ENCODE measurements around the gene NDUFA8. TPM values are rescaled to one million over a fixed set of nuclear protein-coding genes. Genes with fewer than 3 reads are reported as not detected.

NDUFA8 gene
- total RNA-seq, 3 donors from 2014 or later = 30.4 to 37.5 (median 30.5) TPM

DNA sequence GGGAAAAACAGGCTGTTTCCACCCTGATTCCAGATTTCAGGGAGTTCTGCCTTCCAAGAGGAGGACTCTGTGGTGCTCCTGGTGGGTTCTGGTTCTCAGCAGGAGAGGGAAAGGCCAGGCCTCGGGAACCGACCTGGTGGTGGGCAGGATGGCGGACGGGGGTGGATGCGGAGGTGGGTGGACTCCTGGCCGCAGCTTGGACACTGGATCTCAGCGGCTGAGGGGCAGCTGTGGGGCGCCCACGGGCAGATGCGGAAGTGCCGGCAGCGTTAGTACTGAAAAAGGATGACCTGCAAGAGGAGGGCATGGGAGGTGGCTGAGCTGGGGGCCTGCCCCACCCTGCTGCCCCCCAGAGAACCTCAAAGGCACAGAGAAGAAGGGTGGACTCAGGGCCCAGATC is 44.9 kb upstream of the NDUFA8 start:
- Histone ChIP-seq H3K4me1 (no peaks in the 10 kb centered on the region), H3K27ac (no peak overlapping the region), H3K36me3 (no peaks in the 10 kb centered on the region), H3K27me3 (no peaks in the 10 kb centered on the region), H3K4me3 (no peak overlapping the region), H3K9me3 (no peaks in the 10 kb centered on the region)
- TF ChIP-seq POLR2AphosphoS5 (IDR thresholded peaks at IDR 0.05) = no peak
- TF ChIP-seq POLR2A (IDR thresholded peaks at IDR 0.05) = no peak
- no peak for TF ChIP-seq CTCF (IDR thresholded peaks at IDR 0.05)
- intact Hi-C loops (cut with DNase I; ENCODE audit: low total_unique reads) = no loop called here
- no peak for DNase-seq (ENCODE audit: low spot score in 2 of 2)

DNA sequence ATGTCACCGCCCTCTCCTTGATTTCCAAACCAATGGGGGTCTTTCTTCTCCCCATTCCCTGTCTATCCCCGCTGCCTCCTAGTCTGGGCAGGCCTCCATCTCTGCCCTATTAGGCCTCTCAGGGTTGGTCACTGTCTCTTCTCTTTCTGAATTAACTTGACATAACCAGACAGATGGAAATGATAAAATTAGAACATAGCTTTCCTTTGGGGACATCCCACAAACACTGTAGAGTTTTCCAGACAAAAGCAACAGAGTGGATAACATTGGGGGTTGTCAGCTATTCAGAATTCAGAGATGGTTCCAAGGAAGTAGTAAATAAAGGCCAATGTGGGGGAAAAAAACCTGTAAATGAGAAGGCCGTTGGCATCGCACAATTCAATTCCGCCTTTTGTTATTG is 44.5 kb upstream of the NDUFA8 start:
- H3K4me1 ChIP-seq = no peaks in the 10 kb centered on the region

DNA sequence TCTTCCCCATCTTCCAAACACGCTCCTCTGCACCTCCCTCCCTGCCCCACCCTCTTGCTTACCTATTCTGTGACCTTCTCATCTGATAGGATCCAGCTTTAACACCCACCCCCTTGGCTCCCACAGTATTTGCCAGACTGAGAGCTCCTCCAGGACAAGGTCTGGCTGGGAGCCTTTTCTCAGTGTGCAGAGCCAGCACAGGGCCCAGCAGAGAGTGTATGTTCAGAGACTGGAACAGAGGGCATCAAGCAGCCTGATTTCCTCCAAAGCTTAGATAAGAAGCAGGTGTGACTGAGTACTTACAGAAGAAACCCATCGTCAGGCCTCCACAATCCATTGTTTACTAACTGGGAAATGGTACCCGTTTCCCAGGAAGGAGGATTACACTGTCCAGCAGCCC is 42.5 kb upstream of the NDUFA8 start:
- H3K4me1 ChIP-seq = no peaks in the 10 kb centered on the region
- no peak for TF ChIP-seq POLR2AphosphoS5 (IDR thresholded peaks at IDR 0.05)
- no peak for TF ChIP-seq POLR2A (IDR thresholded peaks at IDR 0.05)
- TF ChIP-seq CTCF (IDR thresholded peaks at IDR 0.05) = no peak
- H3K27me3 ChIP-seq = no peaks in the 10 kb centered on the region
- no peaks in the 10 kb centered on the region for H3K36me3 ChIP-seq
- intact Hi-C loops (cut with DNase I; ENCODE audit: low total_unique reads) = no loop called here
- DNase-seq (ENCODE audit: low spot score in 2 of 2) = no peak
- H3K27ac ChIP-seq = no peak overlapping the region
- no peak overlapping the region for H3K4me3 ChIP-seq
- no peaks in the 10 kb centered on the region for H3K9me3 ChIP-seq

More for the DNA sequence above, 44.5 kb upstream of the NDUFA8 start:
- H3K27ac ChIP-seq = no peak overlapping the region
- no peaks in the 10 kb centered on the region for H3K36me3 ChIP-seq
- no peak for DNase-seq (ENCODE audit: low spot score in 2 of 2)
- H3K9me3 ChIP-seq = no peaks in the 10 kb centered on the region
- TF ChIP-seq POLR2AphosphoS5 (IDR thresholded peaks at IDR 0.05) = no peak
- no peak for TF ChIP-seq POLR2A (IDR thresholded peaks at IDR 0.05)
- no peak for TF ChIP-seq CTCF (IDR thresholded peaks at IDR 0.05)
- intact Hi-C loops (cut with DNase I; ENCODE audit: low total_unique reads) = no loop called here
- H3K27me3 ChIP-seq = no peaks in the 10 kb centered on the region
- no peak overlapping the region for H3K4me3 ChIP-seq

DNA sequence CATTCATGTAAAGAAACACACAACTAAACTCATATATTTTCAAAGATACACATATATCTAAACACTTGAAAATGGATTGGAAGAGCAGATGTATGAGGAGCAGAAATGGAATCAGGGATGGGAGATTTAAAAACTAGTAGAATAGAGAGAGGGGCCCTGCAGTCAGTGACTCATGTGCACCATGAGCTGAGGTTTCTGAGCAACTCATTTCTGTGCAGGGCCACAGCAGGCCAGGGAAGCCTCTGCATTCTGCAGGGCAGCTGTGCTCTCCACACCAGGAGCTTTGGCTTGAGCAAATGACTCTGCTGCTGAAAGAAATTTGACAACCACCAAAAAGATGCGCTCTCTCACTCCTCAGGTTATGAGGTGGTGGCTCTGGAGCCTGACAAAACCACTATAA is 42.1 kb upstream of the NDUFA8 start:
- no peaks in the 10 kb centered on the region for H3K36me3 ChIP-seq
- no peaks in the 10 kb centered on the region for H3K27me3 ChIP-seq
- H3K4me1 ChIP-seq = no peaks in the 10 kb centered on the region
- intact Hi-C loops (cut with DNase I; ENCODE audit: low total_unique reads) = no loop called here
- H3K27ac ChIP-seq = no peak overlapping the region
- H3K9me3 ChIP-seq = no peaks in the 10 kb centered on the region
- DNase-seq (ENCODE audit: low spot score in 2 of 2) = no peak
- H3K4me3 ChIP-seq = no peak overlapping the region
- no peak for TF ChIP-seq CTCF (IDR thresholded peaks at IDR 0.05)
- no peak for TF ChIP-seq POLR2AphosphoS5 (IDR thresholded peaks at IDR 0.05)
- no peak for TF ChIP-seq POLR2A (IDR thresholded peaks at IDR 0.05)

DNA sequence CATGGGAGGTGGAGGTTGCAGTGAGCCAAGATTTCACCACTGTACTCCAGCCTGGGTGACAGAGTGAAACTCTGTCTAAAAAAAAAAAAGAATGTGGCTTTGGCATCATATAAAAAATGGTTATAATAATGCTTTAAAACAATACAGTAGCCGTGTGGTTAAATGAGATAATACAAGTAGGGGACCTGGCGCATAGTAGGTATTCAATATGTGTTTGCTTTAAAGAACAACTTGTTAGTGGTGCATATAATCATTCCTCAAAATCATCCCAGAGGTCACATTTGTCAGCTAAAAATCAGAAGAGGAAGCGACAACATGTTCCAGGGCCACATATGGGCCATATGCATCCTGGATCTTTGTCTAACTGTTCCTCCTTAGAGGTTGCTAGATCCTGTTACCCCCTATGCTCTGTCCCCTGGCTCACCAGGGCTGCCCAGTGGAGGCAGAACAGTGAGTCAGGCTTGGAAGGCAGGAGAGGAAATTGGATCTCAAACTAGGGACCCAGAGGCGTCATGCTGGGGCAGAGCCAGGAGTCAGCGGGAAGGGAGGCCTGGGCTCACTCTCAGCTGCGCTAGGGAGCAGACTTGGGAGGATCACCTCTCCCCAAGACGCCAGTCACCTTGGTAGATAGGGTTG is 41.5 kb upstream of the NDUFA8 start:
- Histone ChIP-seq H3K36me3 (no peaks in the 10 kb centered on the region), H3K4me3 (no peak overlapping the region), H3K27ac (no peak overlapping the region), H3K27me3 (no peaks in the 10 kb centered on the region), H3K9me3 (no peaks in the 10 kb centered on the region), H3K4me1 (no peaks in the 10 kb centered on the region)
- intact Hi-C loops (cut with DNase I; ENCODE audit: low total_unique reads) = no loop called here
- TF ChIP-seq CTCF (IDR thresholded peaks at IDR 0.05) = no peak
- no peak for DNase-seq (ENCODE audit: low spot score in 2 of 2)
